NB4 (cell line): Measurements from ENCODE around the gene TTC33.

ENCODE experiments used
- CTCF ChIP-seq: IDR thresholded peaks from one replicate; pipeline ENCODE4 v1.5.1; 2012; ENCODE audit warnings: low read depth, low read length
- MYC ChIP-seq: IDR thresholded peaks from 2 replicates; pipeline ENCODE4 v1.6.1; 2011; ENCODE audit warnings: low read depth, low read length
- POLR2A ChIP-seq: IDR thresholded peaks from 2 replicates; pipeline ENCODE4 v1.6.1; 2011; ENCODE audit warnings: mild to moderate bottlenecking; ENCODE audit not compliant: insufficient read length; ENCODE audit errors: extremely low read depth
- TF ChIP-seq, protein P1 (sequence below): IDR thresholded peaks from 2 replicates; pipeline ENCODE4 v1.6.1; 2011; ENCODE audit warnings: low read depth, low read length

GRCh38 chr5:40584054-40584453 lies 171.7 kb downstream of the TTC33 start:
- TF ChIP-seq CTCF (no peak), MYC (no peak), POLR2A (no peak)
- TF ChIP-seq, protein P1, sequence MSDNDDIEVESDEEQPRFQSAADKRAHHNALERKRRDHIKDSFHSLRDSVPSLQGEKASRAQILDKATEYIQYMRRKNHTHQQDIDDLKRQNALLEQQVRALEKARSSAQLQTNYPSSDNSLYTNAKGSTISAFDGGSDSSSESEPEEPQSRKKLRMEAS = no peak
